ENCODE results near the gene KLHL14.
"Not testable (repeated sequence)": the region's sequence is repeated elsewhere in the genome, so short reads cannot be mapped to it uniquely, and the experiment has no call there.

Gene KLHL14, protein sequence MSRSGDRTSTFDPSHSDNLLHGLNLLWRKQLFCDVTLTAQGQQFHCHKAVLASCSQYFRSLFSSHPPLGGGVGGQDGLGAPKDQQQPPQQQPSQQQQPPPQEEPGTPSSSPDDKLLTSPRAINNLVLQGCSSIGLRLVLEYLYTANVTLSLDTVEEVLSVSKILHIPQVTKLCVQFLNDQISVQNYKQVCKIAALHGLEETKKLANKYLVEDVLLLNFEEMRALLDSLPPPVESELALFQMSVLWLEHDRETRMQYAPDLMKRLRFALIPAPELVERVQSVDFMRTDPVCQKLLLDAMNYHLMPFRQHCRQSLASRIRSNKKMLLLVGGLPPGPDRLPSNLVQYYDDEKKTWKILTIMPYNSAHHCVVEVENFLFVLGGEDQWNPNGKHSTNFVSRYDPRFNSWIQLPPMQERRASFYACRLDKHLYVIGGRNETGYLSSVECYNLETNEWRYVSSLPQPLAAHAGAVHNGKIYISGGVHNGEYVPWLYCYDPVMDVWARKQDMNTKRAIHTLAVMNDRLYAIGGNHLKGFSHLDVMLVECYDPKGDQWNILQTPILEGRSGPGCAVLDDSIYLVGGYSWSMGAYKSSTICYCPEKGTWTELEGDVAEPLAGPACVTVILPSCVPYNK

GRCh38 chr18:32772581-32773381 is at the start of gene KLHL14:
Gene KLHL14 (minus strand): TSS chr18:32773023. CDS start chr18:32770591, 2,432 bp downstream.
- DNase-seq (ENCODE audit: low spot score): no peak

DNA sequence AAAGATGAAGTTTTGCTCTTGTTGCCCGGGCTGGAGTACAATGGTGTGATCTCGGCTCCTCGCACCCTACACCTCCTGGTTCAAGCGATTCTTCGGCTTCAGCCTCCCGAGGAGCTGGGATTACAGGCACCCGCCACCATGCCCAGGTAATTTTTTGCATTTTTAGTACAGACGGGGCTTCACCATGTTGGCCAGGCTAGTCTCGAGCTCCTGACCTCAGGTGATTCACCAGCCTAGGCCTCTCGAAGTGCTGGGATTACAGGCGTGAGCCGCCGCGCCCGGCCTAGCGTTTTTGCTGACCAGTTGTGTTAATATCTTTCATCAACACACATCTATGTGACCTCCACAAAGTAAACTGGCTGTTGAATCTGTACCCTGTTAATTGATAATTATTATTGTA is 49.4 kb upstream of the KLHL14 start:
- no peak for DNase-seq (ENCODE audit: low spot score)

GRCh38 chr18:32815881-32816280 is 43.1 kb upstream of the KLHL14 start:
- DNase-seq (ENCODE audit: low spot score): no peak

DNA sequence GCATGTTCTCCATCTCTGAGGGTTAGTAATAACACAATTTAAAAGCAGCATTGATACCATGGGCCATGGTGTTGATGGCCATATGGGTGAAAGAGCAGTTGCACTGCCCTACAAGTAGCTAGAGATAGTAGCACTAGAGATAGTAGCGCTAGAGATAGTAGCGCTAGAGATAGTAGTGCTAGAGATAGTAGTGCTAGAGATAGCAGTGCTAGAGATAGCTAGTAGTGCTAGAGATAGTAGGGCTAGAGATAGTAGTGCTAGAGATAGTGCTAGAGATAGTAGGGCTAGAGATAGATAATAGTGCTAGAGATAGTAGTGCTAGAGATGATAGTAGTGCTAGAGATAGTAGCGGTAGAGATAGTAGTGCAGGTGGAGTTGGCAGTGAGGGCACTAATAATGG is 39.5 kb upstream of the KLHL14 start:
- DNase-seq (ENCODE audit: low spot score): no peak

DNA sequence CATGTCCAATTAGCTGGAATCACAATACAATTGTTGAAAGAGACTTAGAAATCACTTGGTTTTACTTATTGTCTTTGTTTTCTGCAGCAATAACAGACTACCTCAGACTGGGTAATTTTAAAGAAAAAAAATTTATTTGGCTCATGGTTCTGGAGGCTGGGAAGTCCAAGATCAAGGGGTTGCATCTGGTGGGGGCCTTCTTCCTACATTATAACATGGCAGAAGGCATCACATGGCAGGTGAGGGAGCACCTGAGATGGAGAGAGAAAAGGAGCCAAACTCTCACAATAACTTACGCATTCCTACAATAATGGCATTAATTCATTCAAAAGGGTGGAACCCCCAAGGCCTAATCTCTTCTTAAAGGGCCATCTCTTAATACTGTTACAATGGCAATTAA is 37.5 kb upstream of the KLHL14 start:
- no peak for DNase-seq (ENCODE audit: low spot score)

- DNase-seq (ENCODE audit: low spot score): no peak
Observed at GRCh38 chr18:32805354-32805753, 32.5 kb upstream of the KLHL14 start.

GRCh38 chr18:32804134-32804888 is 31.5 kb upstream of the KLHL14 start:
- no peak for DNase-seq (ENCODE audit: low spot score)

DNA sequence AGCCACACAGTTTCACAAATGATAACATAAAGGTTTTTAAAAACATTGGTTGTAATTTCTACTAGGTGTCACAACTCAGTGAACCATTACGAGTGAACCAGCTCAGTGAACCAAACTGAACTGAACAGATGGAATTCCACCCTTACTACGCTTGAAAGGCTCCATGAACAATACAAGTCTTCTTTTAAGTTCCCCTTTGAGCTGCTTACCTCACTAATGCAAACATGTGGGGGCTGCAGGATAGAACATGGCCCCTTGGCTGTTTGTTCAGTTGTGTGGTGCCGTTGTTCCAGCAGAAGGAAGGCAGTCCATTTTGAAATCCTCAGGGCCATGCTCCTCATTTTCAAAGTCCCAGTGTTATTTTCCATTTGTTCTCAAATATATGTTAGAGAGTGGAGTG is 30.7 kb upstream of the KLHL14 start:
- no peak for DNase-seq (ENCODE audit: low spot score)

GRCh38 chr18:32802591-32803451 is 30.0 kb upstream of the KLHL14 start:
- no peak for DNase-seq (ENCODE audit: low spot score)

DNA sequence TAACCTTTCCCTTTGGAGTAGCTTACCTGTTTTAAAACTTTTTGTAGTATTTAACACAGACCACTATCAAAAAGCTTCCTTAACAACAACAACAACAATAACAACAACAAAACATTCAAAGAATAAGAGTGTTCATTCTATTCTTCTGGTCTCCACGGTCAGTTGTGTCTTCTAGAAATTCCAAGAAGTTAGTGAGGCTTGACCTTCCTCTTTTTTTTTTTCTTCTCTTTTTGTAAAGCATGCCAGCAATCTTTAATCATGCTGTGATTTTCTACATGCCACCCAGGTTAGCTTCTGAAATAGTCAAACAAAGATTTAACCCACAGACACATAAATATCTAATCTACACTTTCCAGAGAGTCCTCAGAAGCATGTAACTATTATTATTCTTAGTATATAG is 28.4 kb upstream of the KLHL14 start:
- DNase-seq (ENCODE audit: low spot score): no peak

DNA sequence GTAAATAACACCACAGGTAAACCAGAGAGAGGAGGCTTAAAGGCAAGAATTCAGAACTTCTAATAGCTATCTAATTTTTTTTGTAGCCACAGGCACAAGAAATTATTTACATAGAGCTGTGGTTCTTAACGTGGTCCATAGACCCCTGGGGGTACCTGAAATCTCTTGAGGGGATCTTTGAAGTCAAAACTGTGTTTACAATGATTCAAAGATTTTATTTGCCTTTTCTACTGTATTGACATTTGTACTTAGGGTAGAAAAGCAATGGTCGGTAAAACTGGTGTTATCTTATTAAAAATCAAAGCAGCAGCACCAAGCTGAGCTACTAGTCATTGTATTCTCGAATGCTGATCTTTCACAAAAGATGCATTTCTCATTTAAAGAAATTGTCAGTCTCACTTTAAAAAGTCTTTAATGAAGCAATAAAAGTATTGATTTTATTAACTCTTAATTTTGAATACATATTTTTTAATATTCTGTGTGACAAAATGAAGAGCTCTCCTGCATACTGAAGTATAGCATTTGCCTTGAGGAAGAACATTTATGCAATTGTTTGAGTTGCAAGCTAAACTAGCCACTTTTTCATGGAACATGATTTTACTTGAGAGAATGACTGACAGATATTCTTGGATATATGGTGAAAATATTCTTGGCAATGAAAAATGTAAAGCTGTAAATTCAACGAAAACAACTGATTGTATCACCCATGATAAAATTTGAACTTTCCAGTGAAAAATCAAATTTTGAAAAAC is 25.6 kb upstream of the KLHL14 start:
- DNase-seq (ENCODE audit: low spot score): no peak

- DNase-seq (ENCODE audit: low spot score): not testable (repeated sequence)
Observed at GRCh38 chr18:32794667-32795066, 21.8 kb upstream of the KLHL14 start.

DNA sequence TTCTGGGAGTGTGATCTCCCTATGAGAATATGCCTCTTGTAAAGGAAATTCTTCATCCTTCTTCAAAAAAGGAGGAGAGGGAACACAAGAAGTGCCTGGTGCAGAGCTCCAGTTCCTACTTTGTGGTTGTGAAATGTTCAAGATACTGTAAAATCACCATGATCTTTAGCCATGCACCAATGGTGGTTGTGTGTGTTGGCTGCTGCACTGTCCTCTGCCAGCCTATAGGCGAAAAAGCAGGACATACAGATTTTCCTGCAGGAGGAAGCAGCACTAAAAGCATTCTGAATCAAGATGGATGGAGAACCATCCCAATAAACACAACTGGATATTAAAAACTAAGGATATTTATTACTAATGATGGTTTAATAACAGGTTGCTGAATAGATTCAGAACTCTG is 6.2 kb upstream of the KLHL14 start:
- no peak for DNase-seq (ENCODE audit: low spot score)

- DNase-seq (ENCODE audit: low spot score): no peak
Observed at GRCh38 chr18:32777049-32777448, 4.2 kb upstream of the KLHL14 start.

DNA sequence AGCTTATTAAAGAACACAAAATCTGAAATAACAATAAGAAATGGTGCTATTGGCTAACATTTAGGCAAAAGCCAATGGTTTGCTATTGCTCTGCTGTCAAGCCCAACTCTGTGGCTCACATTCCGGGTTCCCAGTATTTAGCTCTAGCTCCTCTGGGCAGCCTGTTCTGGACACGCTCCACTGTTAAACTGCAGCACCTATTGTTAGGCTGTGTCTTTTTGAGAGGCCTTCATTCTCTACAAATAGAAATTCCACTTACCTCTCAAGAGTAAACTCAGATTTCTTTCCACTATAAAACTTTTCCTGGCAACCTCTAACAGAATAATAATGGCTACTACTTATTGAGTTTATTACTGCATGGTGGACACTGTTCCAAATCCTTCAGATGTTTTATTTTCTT is 3.7 kb upstream of the KLHL14 start:
- no peak for DNase-seq (ENCODE audit: low spot score)

- DNase-seq (ENCODE audit: low spot score): no peak
Observed at GRCh38 chr18:32775628-32776027, 2.8 kb upstream of the KLHL14 start.

DNA sequence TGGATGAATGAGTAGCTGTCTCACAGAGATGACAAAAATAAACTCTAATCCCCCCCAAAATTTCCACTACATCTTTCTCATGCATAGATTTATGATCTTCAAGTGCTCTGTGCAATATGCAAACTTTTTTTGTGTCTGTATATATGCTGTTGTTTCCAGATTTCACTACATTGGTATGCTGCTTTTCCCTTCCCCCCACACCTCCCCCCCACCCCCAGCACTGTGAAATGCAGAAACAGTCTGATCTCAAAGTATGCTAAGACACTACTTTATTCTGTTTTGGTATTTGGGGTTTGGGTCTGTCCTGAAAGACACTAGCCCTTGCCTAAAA is 524 bp upstream of the KLHL14 start:
- no peak for DNase-seq (ENCODE audit: low spot score)

GRCh38 chr18:32771871-32772580 is 797 bp downstream of the KLHL14 start:
- DNase-seq (ENCODE audit: low spot score): peak; percentile 67

DNA sequence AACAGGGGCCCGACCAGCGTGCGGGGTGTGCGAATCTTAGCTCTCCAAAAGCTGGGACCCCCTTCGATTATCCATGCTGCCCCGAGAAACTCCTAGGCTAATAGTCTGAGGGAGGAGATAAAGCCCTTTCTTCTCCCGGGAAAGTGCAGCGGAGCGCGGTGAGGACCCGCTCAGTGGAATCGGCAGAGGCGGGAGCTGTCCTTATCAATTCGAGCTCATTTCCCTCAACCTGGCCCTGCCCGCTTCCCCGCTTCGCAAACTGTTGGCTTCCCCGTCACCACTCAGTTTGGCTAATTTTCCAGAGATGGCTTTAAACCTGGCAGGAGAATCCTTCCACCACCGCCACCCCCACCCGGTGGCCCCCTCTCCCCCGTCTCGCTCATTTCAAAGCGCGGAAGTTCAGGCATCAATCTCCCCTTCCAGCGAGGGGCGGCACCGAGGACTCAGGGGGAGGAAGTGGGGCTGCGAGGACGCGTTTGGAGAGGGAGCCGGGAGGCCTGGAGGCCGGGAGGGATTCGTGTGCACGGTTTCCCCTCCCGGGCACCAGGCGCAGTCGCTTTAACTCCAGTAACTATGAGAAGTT is 1.6 kb downstream of the KLHL14 start:
- peak; percentile 72 for DNase-seq (ENCODE audit: low spot score)

Measured in left forelimb (tissue), 1 donor.